SK-N-SH (cell line): ENCODE results near the gene SYNE1. TPM values are rescaled to one million over a fixed set of nuclear protein-coding genes. Genes with fewer than 3 reads are reported as not detected.

Experiments
- CTCF ChIA-PET: fragments of 300-600, 350-600 bp; formaldehyde crosslinking; extraction: SDS; loops from one replicate; lab custom pipeline; 2021; lab: Yijun Ruan, JAX
- POLR2A ChIA-PET: fragments of 350-600 bp; sonication (Branson Sonifier 250); formaldehyde crosslinking; extraction: SDS; loops from one replicate; lab custom pipeline; 2020; ENCODE audit warnings: antibody characterized with exemption, inconsistent platforms; lab: Yijun Ruan, JAX
- DNase-seq: peaks from one replicate; pipeline ENCODE4 v3.0.0; 2012
- H2AFZ ChIP-seq: fragments of 200-600 bp; sonication (generic); 2 replicates; pipeline ENCODE4 v1.8.1; 2016; ENCODE audit warnings: antibody characterized with exemption, mild to moderate bottlenecking, low read depth
- H3F3A ChIP-seq: fragments of 200-600 bp; sonication (generic); replicated peaks from 2 replicates; pipeline ENCODE3; 2016; ENCODE audit warnings: antibody characterized with exemption, mild to moderate bottlenecking; ENCODE audit not compliant: insufficient read depth
- H3K27ac ChIP-seq, 2 experiments: fragments of 200-500 bp in 1 of 2; fragments of 200-600 bp in 1 of 2; sonication (Bioruptor generic) in 1 of 2; sonication (generic), shearing (Covaris generic) in 1 of 2; 2 replicates each; pipeline versions ENCODE4 v1.5.1 to v1.6.1; 2014 to 2016; ENCODE audit warnings: low read depth in 2 of 2, inconsistent platforms in 1 of 2, low read length in 1 of 2, mild to moderate bottlenecking in 1 of 2, mixed read lengths in 1 of 2
- H3K27me3 ChIP-seq: fragments of 200-600 bp; sonication (generic), shearing (Covaris generic); 2 replicates; pipeline ENCODE4 v1.6.1; 2016; ENCODE audit warnings: mixed run types; ENCODE audit not compliant: insufficient read depth
- H3K36me3 ChIP-seq, 2 experiments: fragments of 200-500 bp in 1 of 2; fragments of 200-600 bp in 1 of 2; sonication (Bioruptor generic) in 1 of 2; sonication (generic) in 1 of 2; replicated peaks in 1 of 2; 2 replicates each; pipeline versions ENCODE3 to v1.5.1; 2014 to 2016; ENCODE audit warnings: low read length in 1 of 2, mild to moderate bottlenecking in 1 of 2; ENCODE audit not compliant: insufficient read depth in 2 of 2, control insufficient read depth in 1 of 2
- H3K4me1 ChIP-seq, 2 experiments: fragments of 200-500 bp in 1 of 2; fragments of 200-600 bp in 1 of 2; sonication (Bioruptor generic) in 1 of 2; sonication (generic), shearing (Covaris generic) in 1 of 2; 2 replicates each; pipeline versions ENCODE4 v1.5.1 to v1.6.1; 2014 to 2016; ENCODE audit warnings: low read depth in 1 of 2, low read length in 1 of 2, mixed run types in 1 of 2; ENCODE audit not compliant: insufficient read depth in 2 of 2, control insufficient read depth in 1 of 2
- H3K4me2 ChIP-seq: fragments of 200-600 bp; sonication (generic), shearing (Covaris generic); 2 replicates; pipeline ENCODE4 v1.6.1; 2017; ENCODE audit warnings: mixed run types
- H3K4me3 ChIP-seq, 2 experiments: fragments of 200-500 bp in 1 of 2; fragments of 200-600 bp in 1 of 2; sonication (Bioruptor generic) in 1 of 2; sonication (generic), shearing (Covaris generic) in 1 of 2; 2 replicates each; pipeline versions ENCODE4 v1.5.1 to v1.8.1; 2014 to 2016; ENCODE audit warnings: low read depth in 2 of 2, inconsistent platforms in 1 of 2, low read length in 1 of 2, mild to moderate bottlenecking in 1 of 2, mixed read lengths in 1 of 2, moderate library complexity in 1 of 2
- H3K79me2 ChIP-seq: fragments of 200-600 bp; sonication (generic); 2 replicates; pipeline ENCODE4 v1.8.1; 2017; ENCODE audit warnings: mild to moderate bottlenecking; ENCODE audit not compliant: insufficient read depth
- H3K9ac ChIP-seq: fragments of 200-600 bp; sonication (generic); 2 replicates; pipeline ENCODE4 v1.6.1; 2017; ENCODE audit warnings: mixed run types
- H3K9me2 ChIP-seq: fragments of 200-600 bp; sonication (generic); 2 replicates; pipeline ENCODE4 v1.6.1; 2017; ENCODE audit warnings: mixed run types
- H3K9me3 ChIP-seq: fragments of 200-600 bp; sonication (generic); 2 replicates; pipeline ENCODE4 v1.6.1; 2017; ENCODE audit warnings: mixed run types, mild to moderate bottlenecking, moderate library complexity
- H4K20me1 ChIP-seq: fragments of 200-600 bp; sonication (generic); 2 replicates; pipeline ENCODE4 v1.6.1; 2017; ENCODE audit warnings: mild to moderate bottlenecking, mixed run types; ENCODE audit not compliant: insufficient read depth
- ELF1 ChIP-seq: IDR thresholded peaks from 2 replicates; pipeline ENCODE4 v1.4.0; 2012
- EZH2phosphoT487 ChIP-seq: fragments of 200-600 bp; sonication (generic); IDR thresholded peaks from 2 replicates; pipeline ENCODE4 v1.6.1; 2017; ENCODE audit warnings: low read depth, mixed run types, mild to moderate bottlenecking, antibody characterized with exemption, moderate library complexity, borderline replicate concordance
- GABPA ChIP-seq: IDR thresholded peaks from 2 replicates; pipeline ENCODE4 v1.4.0; 2012; ENCODE audit warnings: low read depth, mild to moderate bottlenecking
- IRF3 ChIP-seq: fragments of 150-350 bp; IDR thresholded peaks from 2 replicates; pipeline ENCODE4 v1.6.1; 2016; ENCODE audit warnings: mild to moderate bottlenecking, low read depth, low read length
- JUND ChIP-seq: IDR thresholded peaks from 2 replicates; pipeline ENCODE4 v1.4.0; 2012
- MXI1 ChIP-seq: IDR thresholded peaks from 2 replicates; pipeline ENCODE4 v1.6.1; 2012; ENCODE audit warnings: mild to moderate bottlenecking, low read depth, low read length, improper control_type of control experiment
- NFIC ChIP-seq: IDR thresholded peaks from 2 replicates; pipeline ENCODE4 v1.4.0; 2012; ENCODE audit warnings: borderline replicate concordance
- NRF1 ChIP-seq: IDR thresholded peaks from 2 replicates; pipeline ENCODE4 v1.6.1; 2012; ENCODE audit warnings: low read depth, mild to moderate bottlenecking, low read length
- PBX3 ChIP-seq: IDR thresholded peaks from 2 replicates; pipeline ENCODE4; 2012
- POLR2AphosphoS5 ChIP-seq: IDR thresholded peaks from 2 replicates; pipeline ENCODE4 v1.6.1; 2012; ENCODE audit warnings: low read depth, low read length
- RAD21 ChIP-seq: IDR thresholded peaks from 2 replicates; pipeline ENCODE4 v1.6.1; 2012; ENCODE audit warnings: mild to moderate bottlenecking, low read length
- RFX5 ChIP-seq: IDR thresholded peaks from 2 replicates; pipeline ENCODE4 v1.6.1; 2012; ENCODE audit warnings: mild to moderate bottlenecking, improper control_type of control experiment, low read length
- SIN3A ChIP-seq: IDR thresholded peaks from 2 replicates; pipeline ENCODE4 v1.6.1; 2012; ENCODE audit warnings: low read depth, mild to moderate bottlenecking, low read length, moderate library complexity, borderline replicate concordance
- TCF12 ChIP-seq: IDR thresholded peaks from 2 replicates; pipeline ENCODE4 v1.4.0; 2012
- TEAD4 ChIP-seq: IDR thresholded peaks from 2 replicates; pipeline ENCODE4 v1.4.0; 2012; ENCODE audit warnings: mild to moderate bottlenecking, borderline replicate concordance; ENCODE audit not compliant: insufficient read depth
- USF2 ChIP-seq: fragments of 150-350 bp; IDR thresholded peaks from 2 replicates; pipeline ENCODE4 v1.6.1; 2017; ENCODE audit warnings: antibody characterized with exemption, low read length, low read depth, borderline replicate concordance
- YY1 ChIP-seq: IDR thresholded peaks from 2 replicates; pipeline ENCODE4 v1.4.0; 2012; ENCODE audit warnings: low read depth, mild to moderate bottlenecking
- ZBTB33 ChIP-seq: IDR thresholded peaks from 2 replicates; pipeline ENCODE4 v1.4.0; 2012; ENCODE audit warnings: low read depth, borderline replicate concordance
- WGBS: methylation state at CpG from one replicate; pipeline ENCODE4 v1.1.6; 2017; ENCODE audit warnings: low lambda C conversion rate; 5-methylcytosine and 5-hydroxymethylcytosine counted together
- polyA plus RNA-seq, 3 experiments: library from polyadenylated mRNA; depleted of rRNA; stranded (reverse); fragments of >200 nt; gene quantifications; 2 replicates each; pipeline ENCODE4 v1.2.3, GENCODE V29; 2012

Gene SYNE1
- polyA plus RNA-seq, 1 of the 3 experiments (the other 2 are of a cell fraction): 31.1 TPM

- TF ChIP-seq TEAD4 (no peak), USF2 (no peak), RAD21 (no peak)
- TF ChIP-seq, all 33 proteins: peak for 0
Observed at GRCh38 chr6:152661776-152662175, 24.6 kb upstream of the SYNE1 start (continued).

- DNase-seq: no peak
Observed at GRCh38 chr6:152651986-152652385, 14.8 kb upstream of the SYNE1 start.

More at GRCh38 chr6:152651986-152652385, 14.8 kb upstream of the SYNE1 start:
- Histone ChIP-seq H4K20me1 (no peaks in the 10 kb centered on the region), H3K9ac (no peak overlapping the region), H3K36me3 (no peaks in the 10 kb centered on the region), H3K4me3 (no peak overlapping the region), H3F3A (no peaks in the 10 kb centered on the region), H3K79me2 (no peaks in the 10 kb centered on the region), H3K27ac (no peak overlapping the region), H3K9me2 (no peaks in the 10 kb centered on the region), H2AFZ (no peak overlapping the region), H3K9me3 (no peaks in the 10 kb centered on the region), H3K4me1 (no peaks in the 10 kb centered on the region; a peak in 2 of 4 replicates), H3K27me3 (no peaks in the 10 kb centered on the region), H3K4me2 (no peak overlapping the region)
- no peak for TF ChIP-seq IRF3
- TF ChIP-seq USF2: no peak
- no peak for TF ChIP-seq RAD21
- no peak for TF ChIP-seq TCF12
- TF ChIP-seq ELF1: no peak
- no peak for TF ChIP-seq RFX5
- no peak for TF ChIP-seq GABPA
- no peak for TF ChIP-seq PBX3
- no peak for TF ChIP-seq NFIC
- no peak for TF ChIP-seq MXI1
- no peak for TF ChIP-seq TEAD4
- TF ChIP-seq POLR2AphosphoS5: no peak
- TF ChIP-seq ZBTB33: no peak
- TF ChIP-seq EZH2phosphoT487: no peak
- no peak for TF ChIP-seq NRF1
- no peak for TF ChIP-seq JUND
- TF ChIP-seq SIN3A: no peak
- no peak for TF ChIP-seq YY1
- ChIA-PET CTCF (interaction anchor here (1.0 to 1.1 kb wide), 2 partner anchors 15 to 17 kb away, joined by 3 read pairs; partner anchors contain the start of gene SYNE1), POLR2A (no interaction called here)
- 27% methylated on average over 2 of the region's 3 CpGs for WGBS
